HL-60 (cell line): ENCODE measurements around the gene HPD.

Experiments used
- CTCF ChIP-seq: IDR thresholded peaks from one replicate; pipeline ENCODE4 v1.5.1; 2011; ENCODE audit warnings: low read length, control low read depth, inconsistent platforms; ENCODE audit not compliant: insufficient read depth
- POLR2AphosphoS5 ChIP-seq: IDR thresholded peaks from 2 replicates; pipeline ENCODE4 v1.6.1; 2012; ENCODE audit warnings: low read depth

- TF ChIP-seq CTCF (no peak), POLR2AphosphoS5 (no peak)
Measured at GRCh38 chr12:121819212-121819949, 39.3 kb downstream of the HPD start.
